ENCODE measurements around the gene NIBAN1. TPM values are rescaled to one million over a fixed set of nuclear protein-coding genes. Genes with fewer than 3 reads are reported as not detected.

The NIBAN1 gene
- total and polyA plus RNA-seq, 2 of the 8 experiments (the other 6 are each of a cell fraction or from before 2014, with no cell fraction given), result 5.7 to 15.2 TPM

DNA sequence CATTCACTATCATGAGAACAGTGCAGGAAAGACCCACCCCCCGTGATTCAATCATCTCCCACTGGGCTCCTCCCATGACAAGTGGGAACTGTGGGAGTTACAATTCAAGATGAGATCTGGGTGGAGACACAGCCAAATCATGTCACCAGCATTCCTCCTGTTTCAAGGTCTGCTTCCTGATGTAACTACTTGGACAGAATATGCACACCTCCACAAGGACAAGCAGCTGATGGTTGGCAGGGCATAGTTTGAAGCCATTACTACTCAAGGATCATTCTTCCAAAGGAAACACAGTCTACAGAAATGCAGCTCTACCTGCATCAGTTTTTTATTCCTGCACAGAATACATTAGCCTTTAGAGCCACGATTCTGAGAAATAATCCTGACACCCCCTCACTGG is 42.6 kb upstream of the NIBAN1 start:
- Histone ChIP-seq H3K4me2 (ENCODE audit: insufficient read depth in 1 of 2, low read depth in 2 of 2, low read length in 2 of 2) (no peak overlapping the region), H4K20me1 (replicated peaks in 1 of 2; ENCODE audit: control insufficient read depth in 1 of 2, insufficient read depth in 2 of 2, low read length in 2 of 2) (no peaks in the 10 kb centered on the region), H3K27me3 (replicated peaks in 1 of 4; ENCODE audit: control insufficient read depth in 3 of 4, extremely low read depth in 1 of 4, insufficient read depth in 3 of 4, low read length in 3 of 4) (peaks cover 0 to 1% (median 0%) of the 10 kb centered on the region in 4 experiments; a peak in 1 of 7 replicates), H2AFZ (ENCODE audit: low read length) (peak overlapping the region; percentile 70; the same call in 1 of the 2 replicates), H3K36me3 (ENCODE audit: control insufficient read depth in 2 of 4, insufficient read depth in 4 of 4, low read length in 3 of 4) (no peaks in the 10 kb centered on the region), H4K8ac (ENCODE audit: extremely low read depth, insufficient read depth, low read length) (no peak overlapping the region), H2BK5ac (ENCODE audit: low read depth, low read length) (no peak overlapping the region), H3K56ac (replicated peaks; ENCODE audit: insufficient read length, low read depth, low read length) (no peak overlapping the region), H3K4me3 (ENCODE audit: extremely low read depth in 1 of 4, insufficient read depth in 2 of 4, low read depth in 3 of 4, low read length in 4 of 4) (no peak overlapping the region), H3K18ac (ENCODE audit: extremely low read depth, low read length) (no peak overlapping the region), H2BK12ac (ENCODE audit: low read depth, low read length) (no peak overlapping the region), H2BK120ac (replicated peaks; ENCODE audit: low read depth, low read length) (no peak overlapping the region), H3K9ac (replicated peaks in 1 of 4; ENCODE audit: extremely low read depth in 1 of 4, low read depth in 3 of 4, low read length in 3 of 4) (no peak overlapping the region), H3K27ac (ENCODE audit: low read depth, low read length) (no peak overlapping the region), H2AK5ac (ENCODE audit: low read depth, low read length) (no peak overlapping the region), H3K9me3 (ENCODE audit: insufficient read depth in 2 of 2, low read depth in 1 of 2, low read length in 1 of 2) (no peaks in the 10 kb centered on the region), H3K79me2 (ENCODE audit: control insufficient read depth in 1 of 2, insufficient read depth in 2 of 2, low read length in 2 of 2) (no peaks in the 10 kb centered on the region), H3K23me2 (ENCODE audit: low read depth, low read length) (no peaks in the 10 kb centered on the region; the same call in 1 of the 2 replicates), H3K4me1 (replicated peaks in 1 of 4; ENCODE audit: control insufficient read depth in 3 of 4, insufficient read depth in 4 of 4, low read length in 3 of 4) (no peaks in the 10 kb centered on the region), H2BK15ac (ENCODE audit: low read length) (no peak overlapping the region), H2BK20ac (ENCODE audit: low read length) (no peak overlapping the region), H3K23ac (ENCODE audit: insufficient read length) (no peak overlapping the region), H3K4ac (replicated peaks; ENCODE audit: insufficient read length, low read depth, low read length) (no peak overlapping the region), H4K5ac (ENCODE audit: insufficient read length, low read depth, low read length) (no peak overlapping the region), H3K14ac (ENCODE audit: insufficient read length) (no peak overlapping the region), H4K91ac (replicated peaks; ENCODE audit: insufficient read length, low read length) (no peak overlapping the region), H3K79me1 (ENCODE audit: low read depth, low read length) (no peaks in the 10 kb centered on the region)
- DNase-seq (ENCODE audit: low read depth in 1 of 2, low spot score in 2 of 2) (no peak), FAIRE-seq (no peak)
- TF ChIP-seq KDM4A (IDR thresholded peaks at IDR 0.05; ENCODE audit: low read depth, low read length, severe bottlenecking) (no peak), BCL11A (IDR thresholded peaks at IDR 0.05; ENCODE audit: low read depth in 2 of 2, low read length in 2 of 2) (no peak), JUN (IDR thresholded peaks at IDR 0.05; ENCODE audit: low read depth, low read length) (no peak), MAFK (IDR thresholded peaks at IDR 0.05; ENCODE audit: low read depth, low read length) (no peak)
- ChIA-PET POLR2A (ENCODE audit: partially characterized antibody) (no interaction called here), CTCF (ENCODE audit: partially characterized antibody) (interaction anchor here (0.8 to 1.6 kb wide), 3 partner anchors 11 to 212 kb away, joined by 3 to 4 read pairs (median 3); no protein-coding TSS in a partner anchor)
- WGBS, 2 experiments (ENCODE audit: extremely low coverage in 1 of 2, insufficient coverage in 1 of 2, insufficient read length in 1 of 2, insufficient replicate concordance in 2 of 2, low coverage in 1 of 2, low lambda C conversion rate in 2 of 2, missing lambda C conversion rate in 1 of 2), result 93% methylated on average over 2 of the region's 2 CpGs; no CpG with 5 or more reads in 1 of the 2 experiments
